ENCODE data around the gene ACSL3. TPM values are rescaled to one million over a fixed set of nuclear protein-coding genes. Genes with fewer than 3 reads are reported as not detected.

ACSL3 gene
- total and polyA plus RNA-seq, 2 donors (not counting 3 experiments of a cell fraction or from before 2014, with no cell fraction given): 58.7 to 139 TPM

DNA sequence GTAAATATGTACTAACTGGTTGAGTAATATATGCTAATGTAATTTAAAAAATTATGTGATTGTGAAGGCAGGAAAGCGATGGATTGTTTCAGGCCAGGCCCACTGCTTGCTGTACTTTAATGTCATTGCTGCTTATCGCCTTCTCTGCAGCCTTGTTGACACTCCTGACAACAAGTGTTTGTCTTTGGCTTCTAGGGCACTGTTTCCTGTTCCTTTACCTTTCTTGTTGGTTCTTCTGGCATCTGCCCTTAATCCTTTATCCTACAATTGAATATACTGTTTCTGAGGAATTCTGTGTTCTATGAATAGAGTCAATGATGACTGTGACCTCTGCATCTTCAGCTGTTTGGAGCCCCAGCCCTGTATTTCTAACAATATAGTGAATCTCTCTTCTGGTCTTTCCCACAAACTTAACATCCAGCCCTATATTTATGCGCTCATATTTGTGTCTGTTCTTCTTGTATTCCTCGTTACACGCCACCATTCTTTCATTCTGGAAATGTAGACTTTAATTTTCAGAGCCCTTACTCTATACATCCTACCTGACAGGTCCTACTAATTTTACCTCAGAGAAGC, 17.6 kb downstream of the ACSL3 start:
- FAIRE-seq (no peak), DNase-seq (ENCODE audit: low read depth, low spot score) (no peak)
- ChIA-PET CTCF (interaction anchor here (0.6 to 1.8 kb wide), 9 partner anchors 10 to 1025 kb away, joined by 3 to 6 read pairs (median 4); no protein-coding TSS in a partner anchor), POLR2A (no interaction called here)
- dilution Hi-C loops (cut with MboI; ENCODE audit: extremely low pct_ligation_motif_present, low sequenced_read_pairs) (no loop called here), intact Hi-C loops (cut with micrococcal nuclease) (no loop called here)
- TF ChIP-seq GATA2 (IDR thresholded peaks at IDR 0.05; ENCODE audit: insufficient read depth, insufficient read length, low read depth, low read length): no peak
- no TSS peak for BruUV-seq (replicated peaks)
- H3K27me3 ChIP-seq (ENCODE audit: control insufficient read depth in 2 of 2, insufficient read depth in 2 of 2, low read length in 2 of 2): no peaks in the 10 kb centered on the region
- H3K36me3 ChIP-seq (ENCODE audit: control insufficient read depth in 2 of 2, extremely low read depth in 1 of 2, insufficient read depth in 2 of 2, low read length in 2 of 2): no peaks in the 10 kb centered on the region
- peak overlapping the region; percentile 43 for H3K4me2 ChIP-seq (ENCODE audit: insufficient read depth, low read length)
- H3K79me2 ChIP-seq (ENCODE audit: control insufficient read depth, insufficient read depth, low read length): peaks cover 97% of the 10 kb centered on the region
- H3K9me3 ChIP-seq (replicated peaks; ENCODE audit: control insufficient read depth, insufficient read depth, low read length): no peaks in the 10 kb centered on the region
- H4K20me1 ChIP-seq (replicated peaks; ENCODE audit: control insufficient read depth, extremely low read depth, insufficient read depth, low read length): peaks cover 17% of the 10 kb centered on the region
- no peak overlapping the region for H2AFZ ChIP-seq (ENCODE audit: low read depth, low read length)
- H3K9me1 ChIP-seq (replicated peaks; ENCODE audit: control insufficient read depth, extremely low read depth, insufficient read depth, low read length): no peaks in the 10 kb centered on the region
- no peak overlapping the region for H3K9ac ChIP-seq (replicated peaks; ENCODE audit: extremely low read depth, insufficient read depth, low read length)
- H3K4me3 ChIP-seq (replicated peaks in 1 of 3; ENCODE audit: insufficient read depth in 1 of 3, low read depth in 1 of 3, low read length in 3 of 3): no peak overlapping the region
- peaks cover 20% of the 10 kb centered on the region for H3K4me1 ChIP-seq (ENCODE audit: control insufficient read depth, extremely low read depth, insufficient read depth, low read length)
- H3K27ac ChIP-seq (ENCODE audit: insufficient read depth, low read depth, low read length): no peak overlapping the region

DNA sequence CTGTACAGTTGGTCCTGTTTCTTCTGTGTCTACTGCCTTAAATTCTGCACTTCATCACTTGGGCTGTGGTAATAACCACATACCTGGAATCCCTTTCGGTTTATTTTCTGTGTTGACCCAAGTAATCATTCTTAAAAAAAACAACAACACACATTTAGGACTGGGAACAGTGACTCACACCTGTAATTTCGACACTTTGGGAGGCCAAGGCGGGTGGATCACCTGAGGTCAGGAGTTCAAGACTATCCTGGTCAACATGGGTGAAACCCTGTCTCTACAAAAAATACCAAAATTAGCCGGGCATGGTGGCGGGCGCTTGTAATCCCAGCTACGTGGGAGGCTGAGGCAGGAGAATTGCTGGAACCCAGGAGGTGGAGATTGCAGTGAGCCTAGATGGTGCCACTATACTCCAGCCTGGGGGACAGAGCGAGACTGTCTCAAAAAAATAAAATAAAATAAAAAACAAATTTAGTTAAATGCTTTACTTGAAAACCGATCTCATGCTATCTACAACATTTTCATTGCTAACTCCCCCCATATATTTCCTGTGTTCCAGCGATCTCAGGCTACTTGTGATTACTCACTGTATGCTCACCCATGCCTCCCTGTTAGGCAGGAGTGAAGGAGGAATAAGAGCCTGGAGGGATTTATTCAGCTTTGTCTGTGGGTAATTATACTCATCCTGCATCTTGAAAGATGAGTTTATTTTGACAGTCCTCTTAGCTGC, 18.2 kb downstream of the ACSL3 start:
- ChIA-PET CTCF (interaction anchor here (1.7 kb wide), 2 partner anchors 24 to 170 kb away, joined by 6 read pairs; no protein-coding TSS in a partner anchor), POLR2A (no interaction called here)
- H3K9me1 ChIP-seq (replicated peaks; ENCODE audit: control insufficient read depth, extremely low read depth, insufficient read depth, low read length): no peaks in the 10 kb centered on the region
- FAIRE-seq (no peak), DNase-seq (ENCODE audit: low read depth, low spot score) (peak; percentile 50)
- H4K20me1 ChIP-seq (replicated peaks; ENCODE audit: control insufficient read depth, extremely low read depth, insufficient read depth, low read length): peaks cover 17% of the 10 kb centered on the region
- no peak overlapping the region for H3K27ac ChIP-seq (ENCODE audit: insufficient read depth, low read depth, low read length)
- no peak overlapping the region for H2AFZ ChIP-seq (ENCODE audit: low read depth, low read length)
- BruUV-seq (replicated peaks): no TSS peak
- no peak overlapping the region for H3K4me3 ChIP-seq (replicated peaks in 1 of 3; ENCODE audit: insufficient read depth in 1 of 3, low read depth in 1 of 3, low read length in 3 of 3)
- no peaks in the 10 kb centered on the region for H3K9me3 ChIP-seq (replicated peaks; ENCODE audit: control insufficient read depth, insufficient read depth, low read length)
- peaks cover 20% of the 10 kb centered on the region for H3K4me1 ChIP-seq (ENCODE audit: control insufficient read depth, extremely low read depth, insufficient read depth, low read length)
- intact Hi-C loops (cut with micrococcal nuclease) (no loop called here), dilution Hi-C loops (cut with MboI; ENCODE audit: extremely low pct_ligation_motif_present, low sequenced_read_pairs) (no loop called here)
- H3K9ac ChIP-seq (replicated peaks; ENCODE audit: extremely low read depth, insufficient read depth, low read length): no peak overlapping the region
- TF ChIP-seq EZH2 (IDR thresholded peaks at IDR 0.05; ENCODE audit: borderline replicate concordance, low read depth, low read length, severe bottlenecking) (no peak), FOS (IDR thresholded peaks at IDR 0.05; ENCODE audit: borderline replicate concordance, insufficient read depth, low read length) (peak; percentile 29), POLR2AphosphoS5 (IDR thresholded peaks at IDR 0.05; ENCODE audit: insufficient read depth, low read depth, low read length) (peak; percentile 27)
- H3K79me2 ChIP-seq (ENCODE audit: control insufficient read depth, insufficient read depth, low read length): peaks cover 97% of the 10 kb centered on the region
- H3K27me3 ChIP-seq (ENCODE audit: control insufficient read depth in 2 of 2, insufficient read depth in 2 of 2, low read length in 2 of 2): no peaks in the 10 kb centered on the region
- H3K4me2 ChIP-seq (ENCODE audit: insufficient read depth, low read length): peak overlapping the region; percentile 43
- H3K36me3 ChIP-seq (ENCODE audit: control insufficient read depth in 2 of 2, extremely low read depth in 1 of 2, insufficient read depth in 2 of 2, low read length in 2 of 2): no peaks in the 10 kb centered on the region

All from endothelial cell of umbilical vein (primary cell).